MCF 10A (cell line): ENCODE measurements around the gene LGR4. TPM values are rescaled to one million over a fixed set of nuclear protein-coding genes. Genes with fewer than 3 reads are reported as not detected.
A peak's percentile ranks its signal among the peaks of the same experiment; 100 is the strongest.

Source experiments
- BruUV-seq: library from RNA; stranded (reverse); fragments of 400-500 nt; replicated peaks from 2 replicates; lab custom pipeline; 2021; lab: Mats Ljungman, UMichigan
- CTCF ChIA-PET: fragments of 300-600 bp; sonication (Branson Sonifier 250); formaldehyde crosslinking; extraction: SDS; loops from one replicate; lab custom pipeline; 2021; ENCODE audit warnings: antibody characterized with exemption, inconsistent platforms; lab: Yijun Ruan, JAX
- POLR2A ChIA-PET: fragments of 300-600, 350-650 bp; sonication (Branson Sonifier 250); formaldehyde crosslinking; extraction: SDS; loops from one replicate; lab custom pipeline; 2020; ENCODE audit warnings: antibody characterized with exemption, inconsistent platforms; lab: Yijun Ruan, JAX
- DNase-seq: peaks from one replicate; pipeline ENCODE4 v3.0.0-alpha.2; 2018; ENCODE audit not compliant: unreplicated experiment
- H3K27ac Mint-ChIP-seq: one replicate; pipeline ENCODE4 v1.8.0; 2022; ENCODE audit warnings: mild to moderate bottlenecking, low read depth, mixed read lengths; ENCODE audit not compliant: unreplicated experiment
- H3K27me3 Mint-ChIP-seq: one replicate; pipeline ENCODE4 v1.8.0; 2022; ENCODE audit warnings: mixed read lengths; ENCODE audit not compliant: insufficient read depth, unreplicated experiment
- H3K36me3 Mint-ChIP-seq: one replicate; pipeline ENCODE4 v1.8.0; 2022; ENCODE audit warnings: mild to moderate bottlenecking, moderate library complexity, mixed read lengths; ENCODE audit not compliant: insufficient read depth, unreplicated experiment
- H3K4me1 Mint-ChIP-seq: one replicate; pipeline ENCODE4 v1.8.0; 2022; ENCODE audit warnings: mixed read lengths; ENCODE audit not compliant: insufficient read depth, unreplicated experiment
- H3K4me3 Mint-ChIP-seq: one replicate; pipeline ENCODE4 v1.8.0; 2022; ENCODE audit warnings: mild to moderate bottlenecking, moderate library complexity, mixed read lengths; ENCODE audit not compliant: unreplicated experiment
- H3K9me3 Mint-ChIP-seq: one replicate; pipeline ENCODE4 v1.8.0; 2022; ENCODE audit warnings: mixed read lengths; ENCODE audit not compliant: unreplicated experiment
- intact Hi-C: fragments of 100-400 bp; cut with micrococcal nuclease; formaldehyde crosslinking; loops from 2 replicates; pipeline ENCODE4 v1.14.1; 2022
- total RNA-seq: library from RNA; stranded (reverse); gene quantifications from 2 replicates; pipeline ENCODE4 v1.2.3, GENCODE V29; 2022
- TF ChIP-seq, protein P1 (sequence below): fragments of 200-600 bp; IDR thresholded peaks from one replicate; pipeline ENCODE4 v1.8.0; 2022; ENCODE audit warnings: antibody characterized with exemption, mild to moderate bottlenecking; ENCODE audit not compliant: unreplicated experiment

The LGR4 gene
- total RNA-seq, 1 experiment from 2014 or later: 14.2 TPM

DNA sequence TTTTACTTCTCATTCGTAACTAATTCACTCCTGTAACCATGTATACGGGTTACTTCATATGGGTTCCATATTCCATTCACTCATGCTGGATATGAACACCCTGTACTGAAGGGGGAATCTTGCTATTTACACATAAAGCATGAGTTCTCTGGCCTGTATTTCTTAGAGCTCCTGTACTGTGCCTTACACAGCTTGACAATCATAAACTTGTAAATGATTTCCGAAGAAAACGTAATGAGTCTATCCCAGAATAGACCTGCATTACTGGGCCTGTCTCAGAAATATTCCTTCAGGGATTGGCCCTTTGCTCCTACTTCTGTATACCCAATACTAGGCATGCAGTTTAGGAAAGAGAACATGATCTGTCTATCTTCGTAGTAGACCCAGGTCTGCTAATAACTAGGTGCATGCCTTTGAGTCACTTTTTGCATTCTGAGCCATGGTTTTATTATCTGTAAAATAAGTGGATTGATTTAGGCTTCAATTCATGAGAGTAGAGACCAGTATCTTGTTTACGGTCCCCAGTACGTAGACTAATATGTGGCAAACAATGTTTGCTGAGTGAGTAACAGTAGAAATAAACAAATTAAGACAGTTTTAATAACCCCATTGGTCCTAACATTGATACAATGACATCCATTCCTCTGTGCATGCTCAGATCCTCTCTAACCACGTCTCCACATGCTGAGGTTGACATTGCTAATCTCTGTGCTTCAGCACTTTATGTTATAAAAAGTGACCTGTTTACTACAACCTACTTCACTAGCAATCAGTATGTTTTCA, 110.8 kb downstream of the LGR4 start:
- no TSS peak for BruUV-seq
- ChIA-PET POLR2A (interaction anchor here (0.7 kb wide), 1 partner anchor 188 kb away, joined by 3 read pairs; no protein-coding TSS in a partner anchor), CTCF (no interaction called here)
- Mint-ChIP-seq H3K36me3 (peaks cover 2% of the 10 kb centered on the region), H3K9me3 (no peaks in the 10 kb centered on the region), H3K4me3 (peak overlapping the region; percentile 93), H3K27me3 (no peaks in the 10 kb centered on the region), H3K27ac (peak overlapping the region; percentile 93), H3K4me1 (peaks cover 19% of the 10 kb centered on the region)
- intact Hi-C loops: loop anchor here (2.0 kb wide), 1 partner anchor 177 kb away; no protein-coding TSS in a partner anchor
- DNase-seq: no peak
- TF ChIP-seq, protein P1, sequence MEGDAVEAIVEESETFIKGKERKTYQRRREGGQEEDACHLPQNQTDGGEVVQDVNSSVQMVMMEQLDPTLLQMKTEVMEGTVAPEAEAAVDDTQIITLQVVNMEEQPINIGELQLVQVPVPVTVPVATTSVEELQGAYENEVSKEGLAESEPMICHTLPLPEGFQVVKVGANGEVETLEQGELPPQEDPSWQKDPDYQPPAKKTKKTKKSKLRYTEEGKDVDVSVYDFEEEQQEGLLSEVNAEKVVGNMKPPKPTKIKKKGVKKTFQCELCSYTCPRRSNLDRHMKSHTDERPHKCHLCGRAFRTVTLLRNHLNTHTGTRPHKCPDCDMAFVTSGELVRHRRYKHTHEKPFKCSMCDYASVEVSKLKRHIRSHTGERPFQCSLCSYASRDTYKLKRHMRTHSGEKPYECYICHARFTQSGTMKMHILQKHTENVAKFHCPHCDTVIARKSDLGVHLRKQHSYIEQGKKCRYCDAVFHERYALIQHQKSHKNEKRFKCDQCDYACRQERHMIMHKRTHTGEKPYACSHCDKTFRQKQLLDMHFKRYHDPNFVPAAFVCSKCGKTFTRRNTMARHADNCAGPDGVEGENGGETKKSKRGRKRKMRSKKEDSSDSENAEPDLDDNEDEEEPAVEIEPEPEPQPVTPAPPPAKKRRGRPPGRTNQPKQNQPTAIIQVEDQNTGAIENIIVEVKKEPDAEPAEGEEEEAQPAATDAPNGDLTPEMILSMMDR: no peak

DNA sequence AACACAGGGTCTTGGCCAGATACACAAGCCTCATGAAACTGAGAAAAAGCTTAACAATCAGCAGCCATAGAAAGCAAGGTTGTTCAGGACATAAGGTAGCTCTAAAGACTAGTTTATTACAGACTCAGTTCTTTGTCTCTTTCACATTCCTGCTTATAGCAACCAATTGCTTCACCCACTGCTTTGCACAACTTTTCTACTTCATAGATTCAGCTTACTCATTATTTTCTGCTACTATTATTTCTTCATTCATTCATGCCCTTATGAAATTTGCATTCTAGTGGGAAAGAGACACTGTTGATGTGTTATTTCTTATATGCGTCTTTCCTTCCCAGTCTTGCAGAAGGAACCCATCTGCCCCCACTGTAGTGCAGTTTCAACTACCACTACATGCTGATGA, 114.3 kb downstream of the LGR4 start:
- H3K27ac Mint-ChIP-seq: no peak overlapping the region
- no peak overlapping the region for H3K4me3 Mint-ChIP-seq
- H3K27me3 Mint-ChIP-seq: no peaks in the 10 kb centered on the region
- ChIA-PET CTCF (interaction anchor here (0.7 to 0.8 kb wide), 2 partner anchors 91 to 463 kb away, joined by 3 read pairs; no protein-coding TSS in a partner anchor), POLR2A (no interaction called here)
- intact Hi-C loops: no loop called here
- no peaks in the 10 kb centered on the region for H3K36me3 Mint-ChIP-seq
- TF ChIP-seq, protein P1: no peak
- DNase-seq: peak; percentile 30
- H3K4me1 Mint-ChIP-seq: peaks cover 13% of the 10 kb centered on the region
- no TSS peak for BruUV-seq
- H3K9me3 Mint-ChIP-seq: no peaks in the 10 kb centered on the region

DNA sequence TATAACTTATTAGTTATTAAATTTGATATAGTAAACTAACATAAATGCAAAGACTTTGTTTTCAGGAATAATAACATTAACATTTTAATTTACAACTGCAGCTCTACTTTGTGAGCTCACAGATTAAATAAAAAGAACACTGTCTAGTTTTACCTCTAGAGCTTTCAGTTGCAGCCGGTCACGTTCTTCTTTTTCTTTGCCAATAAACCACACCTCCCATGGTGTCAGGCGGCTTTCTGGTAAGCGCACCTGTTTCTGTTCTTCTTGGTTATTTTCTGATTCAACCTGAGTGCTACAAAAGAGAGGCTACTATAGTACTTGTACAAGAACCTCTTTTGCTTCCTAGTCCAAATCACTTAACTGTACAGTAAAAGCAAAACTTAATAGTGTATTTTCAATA, 115.3 kb downstream of the LGR4 start:
- TF ChIP-seq, protein P1: no peak
- H3K27ac Mint-ChIP-seq: no peak overlapping the region
- H3K36me3 Mint-ChIP-seq: no peaks in the 10 kb centered on the region
- no peak for DNase-seq
- H3K27me3 Mint-ChIP-seq: no peaks in the 10 kb centered on the region
- intact Hi-C loops: no loop called here
- no peak overlapping the region for H3K4me3 Mint-ChIP-seq
- ChIA-PET POLR2A (interaction anchor here (0.8 to 1.2 kb wide), 2 partner anchors 112 to 116 kb away, joined by 3 to 6 read pairs; partner anchors contain the start of gene LGR4), CTCF (no interaction called here)
- no peaks in the 10 kb centered on the region for H3K9me3 Mint-ChIP-seq
- H3K4me1 Mint-ChIP-seq: peaks cover 10% of the 10 kb centered on the region
- BruUV-seq: no TSS peak

DNA sequence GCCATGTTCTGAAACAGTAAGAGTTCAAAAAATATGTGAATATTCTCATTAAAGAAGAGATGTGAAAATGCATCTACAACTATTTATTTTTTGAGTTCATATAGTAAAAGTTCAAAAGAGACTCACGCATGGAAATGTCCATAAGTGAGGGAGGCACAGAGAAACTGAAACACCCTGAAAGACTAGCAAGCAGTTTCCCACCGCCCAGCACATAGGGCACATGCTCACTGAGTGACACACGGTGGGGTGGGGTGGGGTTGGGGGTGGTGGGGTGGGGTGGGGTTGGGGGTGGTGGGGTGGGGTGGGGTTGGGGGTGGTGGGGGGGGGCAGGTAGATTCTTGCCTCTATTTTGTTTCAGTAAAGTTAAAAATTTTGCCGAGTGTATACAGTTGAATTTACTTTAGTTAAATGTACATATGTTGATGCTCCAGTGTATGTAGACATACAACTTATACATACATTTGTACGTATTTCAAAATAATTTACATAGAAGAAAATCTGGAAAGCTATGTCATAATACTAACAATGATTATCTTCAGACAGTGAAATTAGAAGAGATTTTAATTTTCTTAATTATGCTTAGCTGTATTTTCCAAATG, 115.9 kb downstream of the LGR4 start:
- Mint-ChIP-seq H3K27me3 (no peaks in the 10 kb centered on the region), H3K27ac (no peak overlapping the region), H3K9me3 (no peaks in the 10 kb centered on the region), H3K36me3 (no peaks in the 10 kb centered on the region), H3K4me1 (peaks cover 5% of the 10 kb centered on the region), H3K4me3 (no peak overlapping the region)
- intact Hi-C loops: no loop called here
- ChIA-PET POLR2A (interaction anchor here (0.8 to 1.2 kb wide), 2 partner anchors 113 to 116 kb away, joined by 3 to 6 read pairs; partner anchors contain the start of gene LGR4), CTCF (no interaction called here)
- TF ChIP-seq, protein P1: no peak
- DNase-seq: no peak
- BruUV-seq: no TSS peak
